Skin epidermis (tissue), 12 donors: ENCODE measurements around the gene DHDDS.
A peak's percentile ranks its signal among the peaks of the same experiment; 100 is the strongest.
"Not testable (repeated sequence)": the region's sequence is repeated elsewhere in the genome, so short reads cannot be mapped to it uniquely, and the experiment has no call there.

Source experiments
- H3K27ac ChIP-seq, 21 experiments: fragments of 200-600 bp; sonication (generic) in 11 of 21; one replicate each; pipeline ENCODE4 v1.5.0; 2020; ENCODE audit warnings: mild to moderate bottlenecking in 3 of 21, inconsistent platforms in 2 of 21, moderate library complexity in 2 of 21
- H3K4me3 ChIP-seq, 7 experiments: fragments of 200-600 bp; sonication (generic) in 2 of 7; one replicate each; pipeline ENCODE4 v1.5.0; 2020; ENCODE audit warnings: inconsistent platforms in 2 of 7, mild to moderate bottlenecking in 2 of 7, moderate library complexity in 1 of 7

Gene DHDDS, protein sequence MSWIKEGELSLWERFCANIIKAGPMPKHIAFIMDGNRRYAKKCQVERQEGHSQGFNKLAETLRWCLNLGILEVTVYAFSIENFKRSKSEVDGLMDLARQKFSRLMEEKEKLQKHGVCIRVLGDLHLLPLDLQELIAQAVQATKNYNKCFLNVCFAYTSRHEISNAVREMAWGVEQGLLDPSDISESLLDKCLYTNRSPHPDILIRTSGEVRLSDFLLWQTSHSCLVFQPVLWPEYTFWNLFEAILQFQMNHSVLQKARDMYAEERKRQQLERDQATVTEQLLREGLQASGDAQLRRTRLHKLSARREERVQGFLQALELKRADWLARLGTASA

DNA sequence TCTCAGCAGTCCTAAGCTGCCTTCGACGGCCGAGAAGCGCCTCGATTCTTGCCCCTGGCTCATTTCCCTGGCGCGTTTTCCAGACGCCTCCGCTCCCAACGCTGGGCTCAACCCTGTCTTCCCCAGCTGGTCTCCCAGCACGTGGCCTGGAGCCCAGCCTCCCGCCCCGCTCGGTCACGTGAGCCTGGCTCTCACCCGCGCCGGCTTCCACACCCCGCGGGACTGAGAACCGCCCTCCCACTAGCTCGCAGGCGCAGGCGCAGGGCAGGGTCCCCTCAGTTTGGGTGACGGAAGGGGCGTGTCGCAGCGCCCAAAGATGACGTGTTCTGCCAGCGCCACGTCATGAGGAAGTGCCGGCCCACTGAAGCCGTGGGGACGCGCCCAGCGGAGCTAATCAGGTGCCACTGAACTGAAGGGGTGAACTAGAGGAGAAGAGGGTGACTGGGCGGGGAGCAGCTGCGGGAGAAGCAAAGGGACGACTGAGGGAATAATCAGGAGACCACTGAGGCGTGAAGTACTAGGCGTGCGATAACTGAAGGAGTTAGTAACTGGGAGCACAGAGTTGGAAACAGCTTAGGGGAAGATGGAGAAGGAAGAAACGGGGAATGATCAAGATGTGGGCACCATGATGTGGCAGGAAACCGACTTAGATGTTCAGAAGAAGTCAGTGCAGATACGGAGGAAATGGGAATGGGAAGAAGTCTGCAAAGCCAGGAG is at the start of gene DHDDS:
Gene DHDDS (plus strand): TSS at position 343 of the 717 bp plus-strand sequence. CDS start 625 bp downstream, outside the sequence.
- Histone ChIP-seq H3K27ac (peak within 1 kb of the TSS in 20 of 21 experiments; percentile 58 to 88 (median 78)), H3K4me3 (peak within 1 kb of the TSS; percentile 47 to 76 (median 59))

GRCh38 chr1:26384076-26384475 is 48.0 kb upstream of the DHDDS start:
- H3K4me3 ChIP-seq: no peak overlapping the region
- H3K27ac ChIP-seq: peak overlapping the region in 1 of 21 experiments; percentile 54

DNA sequence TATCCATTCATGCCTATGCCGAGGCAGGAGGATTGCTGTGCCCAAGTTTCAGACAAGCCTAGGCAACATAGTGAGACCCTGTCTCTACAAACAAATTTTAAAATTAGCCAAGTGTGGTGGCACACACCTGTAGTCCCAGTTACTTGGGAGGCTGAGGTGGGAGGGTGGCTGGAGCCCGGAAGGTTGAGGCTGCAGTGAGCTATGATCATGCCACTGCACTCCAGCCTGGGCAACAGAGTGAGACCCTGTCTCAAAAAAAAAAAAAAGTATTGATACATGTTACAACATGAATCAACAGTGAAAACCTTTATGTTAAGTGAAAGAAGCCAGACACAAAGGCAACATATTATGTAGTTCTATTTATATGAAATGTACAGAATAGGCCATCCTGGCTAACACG is 47.1 kb upstream of the DHDDS start:
- not testable (repeated sequence) for H3K4me3 ChIP-seq, H3K27ac ChIP-seq

GRCh38 chr1:26387447-26387846 is 44.7 kb upstream of the DHDDS start:
- Histone ChIP-seq H3K4me3 (no peak overlapping the region), H3K27ac (no peak overlapping the region)

DNA sequence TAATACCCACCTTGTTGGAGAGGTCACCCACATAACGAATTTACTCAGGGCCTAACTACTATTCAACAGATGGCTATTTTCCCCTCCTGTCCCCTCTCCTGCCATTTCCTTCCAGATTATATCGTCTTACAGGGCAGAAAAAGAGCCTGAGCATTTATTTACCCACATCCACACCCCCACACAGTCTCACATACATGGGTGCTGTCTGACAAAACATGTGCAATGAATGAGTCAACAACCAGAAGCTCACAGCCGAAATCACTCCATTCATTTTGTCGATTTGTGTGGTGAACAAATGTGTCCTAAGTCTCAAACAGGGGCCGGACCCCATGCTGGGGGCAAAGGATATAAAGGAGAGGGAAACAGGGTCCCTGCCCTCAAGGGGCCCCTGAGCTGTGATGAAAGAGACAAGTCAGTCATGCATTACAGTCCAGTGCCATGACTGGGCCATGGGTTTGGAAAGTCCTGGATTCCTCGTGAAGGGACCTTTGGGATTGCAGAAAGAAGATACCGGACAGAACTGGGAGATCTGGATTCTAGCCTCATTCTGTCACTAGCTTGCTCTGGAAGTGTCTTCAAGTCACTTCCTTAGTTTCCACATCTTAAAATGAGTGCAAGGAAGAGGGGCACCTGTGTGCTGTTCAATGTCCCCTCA is 43.2 kb upstream of the DHDDS start:
- H3K4me3 ChIP-seq: no peak overlapping the region
- peak overlapping the region in 1 of 21 experiments; percentile 36 for H3K27ac ChIP-seq

DNA sequence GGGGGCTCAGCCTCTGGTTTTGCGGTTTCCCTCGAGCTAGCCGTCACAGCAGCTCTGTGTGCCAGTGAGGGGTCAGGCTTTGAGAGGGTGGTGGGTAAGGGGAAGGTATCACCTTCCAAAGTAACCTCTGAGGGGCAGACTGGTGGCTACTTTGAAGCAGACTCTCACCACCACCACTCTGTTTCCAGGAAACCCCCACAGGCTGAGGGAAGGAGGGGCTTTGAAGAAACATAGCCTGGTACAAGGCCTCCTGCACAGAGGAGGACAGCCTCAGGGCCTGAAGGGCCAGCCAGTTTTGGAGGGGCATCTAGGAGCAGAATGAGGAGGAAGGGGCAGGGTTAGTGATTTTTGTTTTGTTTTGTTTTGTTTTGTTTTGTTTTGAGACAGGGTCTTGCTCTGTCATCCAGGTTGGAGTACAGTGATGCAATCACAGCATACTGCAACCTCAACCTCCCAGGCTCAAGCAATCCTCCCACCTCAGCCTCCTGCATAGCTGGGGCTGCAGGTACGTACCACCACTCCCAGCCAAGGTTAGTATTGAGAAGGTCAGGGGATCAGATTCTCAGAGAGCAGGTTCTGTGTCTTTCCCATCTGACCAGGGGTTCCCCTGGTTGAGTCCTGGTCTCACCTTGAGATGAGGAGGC is 42.4 kb upstream of the DHDDS start:
- Histone ChIP-seq H3K4me3 (no peak overlapping the region), H3K27ac (peak overlapping the region in 1 of 21 experiments; percentile 36)

DNA sequence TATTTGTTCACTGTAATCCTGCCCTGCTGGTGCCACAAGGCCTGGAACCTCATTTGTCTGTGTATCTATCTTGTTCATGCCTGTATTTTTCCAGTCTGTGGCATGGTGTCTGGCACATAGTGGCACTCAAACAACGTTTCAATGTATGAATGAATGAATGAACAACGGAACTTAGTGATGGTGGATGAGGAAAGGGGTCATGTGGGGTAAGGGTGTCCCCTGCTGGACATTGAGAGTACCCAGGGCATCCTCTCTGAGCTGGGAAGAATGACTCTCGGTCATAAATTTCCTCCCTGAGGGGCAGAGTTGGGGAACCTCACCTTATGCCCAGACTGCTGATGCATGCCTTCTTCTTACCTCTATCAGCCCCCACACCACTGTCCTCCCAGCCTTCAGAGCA is 40.7 kb upstream of the DHDDS start:
- H3K4me3 ChIP-seq: no peak overlapping the region
- no peak overlapping the region for H3K27ac ChIP-seq

GRCh38 chr1:26395754-26396153 is 36.4 kb upstream of the DHDDS start:
- Histone ChIP-seq H3K4me3 (no peak overlapping the region), H3K27ac (no peak overlapping the region)

DNA sequence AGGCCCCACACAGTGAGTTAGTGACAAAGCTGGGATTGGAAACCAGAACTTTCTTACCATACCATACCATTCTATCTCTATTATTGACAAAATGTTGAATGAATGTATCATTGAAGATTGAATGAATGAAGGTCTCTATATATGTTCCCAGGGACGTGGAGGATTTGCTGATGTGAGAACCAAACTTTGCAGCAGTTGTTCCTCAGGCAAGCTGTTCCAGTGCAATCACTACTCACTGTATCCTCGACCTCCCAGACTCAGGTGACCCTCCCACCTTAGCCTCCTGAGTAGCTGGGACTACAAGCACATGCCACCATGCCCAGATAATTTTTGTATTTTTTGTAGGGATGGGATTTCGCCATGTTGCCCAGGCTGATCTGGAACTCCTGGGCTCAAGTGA is 33.1 kb upstream of the DHDDS start:
- no peak overlapping the region for H3K4me3 ChIP-seq

GRCh38 chr1:26401891-26402290 is 30.2 kb upstream of the DHDDS start:
- no peak overlapping the region for H3K4me3 ChIP-seq
- no peak overlapping the region for H3K27ac ChIP-seq

More for the DNA sequence above, 33.1 kb upstream of the DHDDS start:
- no peak overlapping the region for H3K27ac ChIP-seq

DNA sequence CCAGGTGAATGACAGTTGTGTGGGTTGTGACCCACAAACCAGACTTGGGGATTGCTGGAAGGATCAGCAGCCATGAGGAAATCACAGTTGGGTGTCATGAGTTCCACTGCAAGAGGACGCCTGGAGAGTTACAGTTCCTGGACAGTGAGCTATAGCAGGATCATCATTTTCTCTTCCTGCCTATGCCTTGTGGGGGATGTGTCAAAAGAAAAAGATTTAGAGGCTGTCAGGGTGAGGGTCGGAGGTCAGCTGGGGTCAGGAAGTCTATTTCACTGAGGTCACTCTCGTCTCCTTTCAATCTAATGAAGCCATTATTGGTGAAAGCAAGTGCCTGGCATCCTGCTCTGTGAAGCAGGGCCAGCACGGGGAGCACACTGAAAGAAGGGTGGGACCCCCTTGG is 28.5 kb upstream of the DHDDS start:
- no peak overlapping the region for H3K27ac ChIP-seq
- H3K4me3 ChIP-seq: no peak overlapping the region

DNA sequence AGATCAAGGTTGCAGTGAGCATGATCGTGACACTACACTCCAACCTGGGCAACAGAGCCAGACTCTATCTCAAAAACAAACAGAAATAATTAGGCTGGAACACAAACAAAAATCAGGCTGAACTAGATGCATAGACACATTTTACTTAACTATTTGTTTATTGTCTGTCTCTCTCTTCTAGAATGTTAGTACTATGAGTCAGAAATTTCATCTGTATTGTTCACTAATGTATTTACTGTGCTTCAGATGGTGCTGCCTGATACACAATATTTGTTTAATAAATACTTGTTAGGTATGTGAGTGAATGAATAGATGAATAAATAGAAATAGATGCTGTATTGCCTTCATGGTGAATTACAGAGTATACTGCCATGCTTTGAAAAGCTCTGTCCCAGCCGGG is 27.5 kb upstream of the DHDDS start:
- no peak overlapping the region for H3K27ac ChIP-seq

GRCh38 chr1:26405281-26405915 is 26.7 kb upstream of the DHDDS start:
- Histone ChIP-seq H3K27ac (no peak overlapping the region), H3K4me3 (no peak overlapping the region)

More for the DNA sequence above, 27.5 kb upstream of the DHDDS start:
- no peak overlapping the region for H3K4me3 ChIP-seq

- H3K4me3 ChIP-seq: no peak overlapping the region
Measured at GRCh38 chr1:26408604-26409003, 23.5 kb upstream of the DHDDS start.

GRCh38 chr1:26409191-26409807 is 22.8 kb upstream of the DHDDS start:
- Histone ChIP-seq H3K27ac (no peak overlapping the region), H3K4me3 (no peak overlapping the region)

More at GRCh38 chr1:26408604-26409003, 23.5 kb upstream of the DHDDS start:
- H3K27ac ChIP-seq: no peak overlapping the region

GRCh38 chr1:26410706-26411623 is 21.2 kb upstream of the DHDDS start, which contains the start of gene LIN28A:
Gene LIN28A (plus strand): TSS chr1:26410817. CDS start chr1:26410892, 75 bp downstream.
- no peak within 1 kb of the TSS for H3K27ac ChIP-seq
- no peak within 1 kb of the TSS for H3K4me3 ChIP-seq

DNA sequence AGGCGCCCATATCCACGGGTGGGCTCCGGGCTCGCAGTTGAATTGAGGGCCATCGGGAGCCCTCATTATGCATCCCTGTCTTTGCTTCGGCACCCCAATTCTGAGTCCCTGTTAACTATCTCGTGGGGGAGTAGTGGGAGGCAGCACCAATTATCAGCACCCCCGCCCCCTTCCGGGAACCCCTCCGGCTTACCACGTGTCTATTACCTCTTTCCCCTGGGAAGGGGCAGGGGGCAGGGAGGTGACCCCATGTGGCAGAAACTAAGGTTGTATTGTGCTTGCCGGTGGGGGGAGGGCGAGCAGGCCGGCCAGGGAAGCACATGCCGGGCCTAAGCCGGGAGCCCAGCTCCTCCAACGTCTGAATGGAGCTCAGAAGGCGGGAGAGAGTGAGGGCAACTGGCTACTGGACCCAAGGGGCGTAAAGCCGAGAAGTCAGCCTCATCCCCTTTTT is 20.5 kb upstream of the DHDDS start:
- Histone ChIP-seq H3K27ac (no peak overlapping the region), H3K4me3 (no peak overlapping the region)
